ACHN (cell line): ENCODE measurements around the gene CEACAM16.
"Not testable (repeated sequence)": the region's sequence is repeated elsewhere in the genome, so short reads cannot be mapped to it uniquely, and the experiment has no call there.

Experiments used
- DNase-seq: peaks from one replicate; pipeline ENCODE4 v3.0.0-alpha.2; 2015
- in situ Hi-C: cut with HindIII; loops from 2 replicates; pipeline ENCODE4 v1.10.0; 2017; ENCODE audit warnings: low sequenced_read_pairs, low pct_ligation_motif_present, low pct_unique_long_range_greater_than_20kb

Gene CEACAM16

DNA sequence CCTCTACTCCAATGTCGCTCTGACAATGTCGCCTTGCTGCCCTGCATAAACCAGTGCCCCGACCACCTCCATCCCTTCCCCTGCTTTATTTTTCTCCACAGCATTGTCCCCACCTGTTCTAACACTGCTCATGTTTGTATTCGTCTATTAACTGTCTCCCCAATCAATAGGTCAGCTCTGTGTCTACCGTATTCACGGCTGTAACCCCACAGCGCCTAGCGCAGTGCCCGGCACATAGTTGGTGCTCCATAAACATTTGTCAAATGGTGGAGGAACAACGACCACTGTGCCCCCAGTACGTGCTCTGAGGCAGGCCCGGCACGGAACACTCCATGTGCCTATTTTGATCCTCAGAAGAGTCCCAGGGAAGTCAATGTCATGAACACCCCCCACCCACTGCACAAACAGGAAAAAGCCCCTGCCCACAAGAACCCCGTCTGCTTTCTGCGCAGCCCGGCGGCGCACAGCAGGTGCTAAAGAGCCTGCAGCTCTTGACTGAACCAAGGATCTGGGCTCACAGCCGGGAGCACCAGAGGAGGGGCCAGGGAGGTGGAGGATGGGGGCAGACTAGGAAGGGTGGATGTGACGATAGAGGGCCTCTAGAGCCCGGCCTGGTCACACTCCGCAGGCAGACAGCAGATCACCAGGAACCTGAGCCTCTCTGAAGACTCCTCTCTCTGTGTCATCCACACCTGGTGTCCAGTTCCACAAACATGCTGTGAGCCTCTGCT is 1.8 kb upstream of the CEACAM16 start:
- in situ Hi-C loops, result no loop called here
- no peak for DNase-seq

DNA sequence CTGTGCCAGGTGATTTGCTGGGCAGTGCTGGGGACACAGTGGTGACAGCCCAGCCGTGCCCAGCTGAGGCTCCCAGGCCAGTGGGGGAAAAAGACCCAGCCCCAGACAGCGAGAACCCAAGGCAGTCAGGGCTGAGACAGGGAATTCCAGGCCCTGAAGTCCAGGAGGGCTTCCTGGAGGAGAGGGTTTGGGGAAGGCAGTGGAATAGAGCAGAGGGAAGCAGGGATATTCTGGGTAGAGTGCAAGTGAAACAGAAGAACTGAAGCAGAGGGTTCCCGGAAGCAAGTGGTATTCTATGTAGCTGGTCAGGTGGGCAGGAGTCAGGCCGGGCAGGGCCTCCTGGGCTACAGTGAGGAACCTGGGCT is 1.3 kb upstream of the CEACAM16 start:
- in situ Hi-C loops, result no loop called here
- DNase-seq, result no peak

DNA sequence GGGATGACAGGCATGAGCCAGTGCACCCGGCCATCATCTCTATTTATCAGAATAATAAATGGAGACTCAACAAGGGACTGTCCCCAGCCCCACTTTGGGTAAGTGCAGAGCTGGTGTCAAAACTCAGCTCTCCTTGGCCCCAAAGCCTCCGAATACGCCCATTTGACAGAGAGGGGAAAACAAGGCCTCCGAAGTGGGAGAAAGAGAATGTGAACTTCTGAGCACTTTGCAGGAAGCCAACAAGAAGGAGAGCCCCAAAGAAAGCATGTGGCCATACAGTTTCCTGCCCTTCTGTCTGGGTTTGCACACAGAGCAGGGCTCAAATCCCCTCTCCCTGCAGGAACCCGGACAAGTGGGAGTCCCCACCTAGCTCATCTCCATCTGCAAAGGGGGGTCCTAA is 1.6 kb downstream of the CEACAM16 start:
- in situ Hi-C loops, result no loop called here
- no peak for DNase-seq

DNA sequence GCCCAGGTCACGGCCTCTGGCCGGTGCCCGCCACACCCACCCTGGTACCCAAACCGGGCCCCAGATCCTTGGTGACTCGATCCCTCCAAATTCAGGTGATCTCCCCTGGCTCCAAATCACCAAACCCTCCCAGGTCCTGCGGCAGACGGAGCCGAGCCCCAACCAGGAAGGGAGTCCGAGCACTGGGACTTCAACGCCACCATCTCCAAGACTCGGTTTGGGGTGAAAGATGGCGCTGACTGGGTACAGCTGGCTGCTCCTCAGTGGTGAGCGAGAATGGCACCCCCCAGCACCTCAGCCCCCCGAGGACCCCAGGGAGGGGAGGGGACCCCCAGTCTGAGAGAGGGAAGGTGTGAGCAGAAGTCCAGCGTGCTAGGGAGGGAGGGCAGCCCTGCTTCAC is 2.3 kb downstream of the CEACAM16 start:
- DNase-seq, result no peak
- in situ Hi-C loops, result no loop called here

DNA sequence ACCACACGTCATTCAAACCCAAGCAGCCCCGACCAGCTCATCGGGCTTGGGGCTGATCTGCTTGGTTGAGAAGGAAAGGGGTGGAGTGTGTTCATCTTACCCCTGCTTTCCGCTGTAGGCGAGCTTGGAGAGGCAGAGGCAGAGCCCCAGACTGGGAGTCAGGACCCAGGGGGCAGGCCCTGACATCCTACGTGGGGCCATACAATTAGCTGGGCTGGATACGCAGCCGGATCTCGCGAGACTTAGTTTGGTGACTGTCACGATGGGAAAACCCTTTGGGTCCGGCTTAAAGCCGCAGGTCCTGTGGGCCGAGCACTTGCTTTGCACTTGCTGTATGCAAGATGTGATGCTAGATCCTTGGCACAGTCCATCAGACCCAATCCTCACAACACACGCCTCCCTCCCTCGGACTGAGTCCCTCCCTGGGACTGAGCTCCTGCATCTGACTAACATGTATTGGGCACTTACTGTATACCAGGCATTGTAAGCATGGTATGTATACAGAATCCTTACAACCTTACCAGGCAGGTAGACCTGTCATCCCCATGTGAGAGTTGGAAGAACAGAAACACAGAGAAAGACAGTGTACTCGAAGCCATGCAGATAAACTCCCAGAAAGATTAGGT is 3.7 kb downstream of the CEACAM16 start:
- in situ Hi-C loops, result no loop called here

DNA sequence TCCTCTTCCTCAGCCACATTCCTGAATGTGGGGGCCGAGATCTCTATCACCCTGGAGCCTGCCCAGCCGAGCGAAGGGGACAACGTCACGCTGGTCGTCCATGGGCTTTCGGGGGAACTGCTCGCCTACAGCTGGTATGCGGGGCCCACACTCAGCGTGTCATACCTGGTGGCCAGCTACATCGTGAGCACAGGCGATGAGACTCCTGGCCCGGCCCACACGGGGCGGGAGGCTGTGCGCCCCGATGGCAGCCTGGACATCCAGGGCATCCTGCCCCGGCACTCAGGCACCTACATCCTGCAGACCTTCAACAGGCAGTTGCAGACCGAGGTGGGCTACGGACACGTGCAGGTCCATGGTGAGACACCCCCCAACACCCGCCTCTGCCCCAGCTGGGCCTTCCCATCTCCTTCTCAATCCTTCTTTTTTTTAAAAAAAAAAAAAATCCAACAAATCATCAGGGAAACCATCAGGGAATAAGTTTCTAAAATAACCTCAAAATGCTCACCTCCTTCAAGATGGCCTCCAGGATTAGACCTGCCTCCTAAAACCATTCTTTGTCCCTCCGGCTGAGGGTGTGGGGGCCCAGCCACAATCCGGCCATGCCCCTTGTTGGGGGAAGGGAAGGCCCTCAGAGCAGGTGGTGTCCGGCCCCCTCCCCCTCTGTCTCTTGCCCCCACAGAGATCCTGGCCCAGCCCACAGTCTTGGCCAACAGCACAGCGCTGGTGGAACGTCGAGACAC is 4.6 kb downstream of the CEACAM16 start:
- in situ Hi-C loops, result no loop called here
- no peak for DNase-seq

More for the DNA sequence above, 3.7 kb downstream of the CEACAM16 start:
- DNase-seq, result no peak

DNA sequence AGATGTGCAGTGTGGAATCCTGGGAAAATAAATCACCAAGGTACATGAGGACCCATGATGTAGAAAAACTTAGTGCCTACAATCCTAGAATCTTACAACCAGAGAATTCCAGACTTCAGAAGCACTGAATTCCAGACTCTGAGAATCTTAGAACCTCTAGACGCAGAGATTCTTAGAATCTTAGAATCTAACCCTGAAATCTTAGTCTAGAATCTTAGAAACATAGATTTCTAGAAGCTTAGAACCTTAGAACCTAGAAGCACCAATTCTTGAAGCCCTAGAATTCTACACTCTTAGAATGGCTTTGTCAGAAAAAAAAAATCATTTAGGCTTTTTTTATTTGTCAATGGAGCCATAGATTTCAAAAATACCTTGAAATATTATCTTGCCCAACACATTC is 6.0 kb downstream of the CEACAM16 start:
- in situ Hi-C loops, result no loop called here
- DNase-seq, result no peak

DNA sequence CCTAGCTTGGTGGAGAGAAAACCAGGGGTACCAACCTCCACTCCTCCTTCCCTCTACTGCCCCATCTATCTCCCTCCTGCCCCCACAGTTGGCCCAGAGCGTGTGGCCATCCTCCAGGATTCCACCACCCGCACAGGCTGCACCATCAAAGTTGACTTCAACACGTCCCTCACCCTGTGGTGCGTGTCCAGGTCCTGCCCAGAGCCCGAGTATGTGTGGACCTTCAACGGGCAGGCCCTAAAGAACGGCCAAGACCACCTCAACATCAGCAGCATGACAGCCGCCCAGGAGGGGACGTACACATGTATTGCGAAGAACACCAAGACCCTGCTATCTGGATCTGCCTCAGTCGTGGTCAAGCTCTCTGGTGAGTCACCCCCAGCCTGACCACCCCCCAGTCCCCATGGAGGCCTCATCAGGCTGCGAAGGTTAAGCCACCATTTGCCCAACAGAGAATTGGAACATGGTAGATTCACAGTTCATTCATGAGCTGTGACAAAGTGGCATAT is 6.6 kb downstream of the CEACAM16 start:
- in situ Hi-C loops, result no loop called here
- DNase-seq, result no peak

DNA sequence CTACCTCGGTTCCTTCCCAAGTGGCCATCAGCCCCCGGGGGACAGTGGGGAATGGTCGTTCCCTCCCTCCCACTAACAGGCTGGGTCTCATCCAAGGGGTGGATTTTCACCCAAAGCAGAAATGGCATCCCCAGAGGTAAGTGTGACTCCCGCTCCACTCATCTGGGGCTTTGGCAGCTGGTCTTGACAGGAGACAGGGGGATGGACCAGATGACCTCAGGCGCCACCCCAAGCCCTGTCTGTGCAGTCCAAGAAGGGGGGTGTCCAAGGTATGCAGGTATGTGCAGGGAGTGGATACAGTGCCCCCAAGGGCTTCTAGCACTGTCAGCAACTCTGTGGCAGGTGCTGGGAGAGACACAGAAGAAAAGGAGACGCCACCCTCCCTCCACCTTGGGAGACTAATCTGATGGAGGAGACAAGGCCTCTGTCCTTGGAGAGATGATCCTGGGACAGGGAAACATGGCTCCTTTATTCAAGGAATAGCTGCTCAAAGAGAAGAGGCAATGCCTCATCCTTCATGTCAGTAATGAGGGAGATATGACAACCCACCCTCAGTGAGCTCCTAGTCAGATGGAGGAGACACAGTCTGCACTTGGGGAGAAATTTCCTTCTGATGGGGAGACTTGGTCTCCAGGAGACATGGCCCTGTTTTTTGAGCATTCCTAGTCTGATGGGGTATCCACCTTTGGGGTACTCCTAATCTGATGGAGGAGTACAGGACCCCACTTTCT is 7.7 kb downstream of the CEACAM16 start:
- in situ Hi-C loops, result no loop called here
- DNase-seq, result no peak

DNA sequence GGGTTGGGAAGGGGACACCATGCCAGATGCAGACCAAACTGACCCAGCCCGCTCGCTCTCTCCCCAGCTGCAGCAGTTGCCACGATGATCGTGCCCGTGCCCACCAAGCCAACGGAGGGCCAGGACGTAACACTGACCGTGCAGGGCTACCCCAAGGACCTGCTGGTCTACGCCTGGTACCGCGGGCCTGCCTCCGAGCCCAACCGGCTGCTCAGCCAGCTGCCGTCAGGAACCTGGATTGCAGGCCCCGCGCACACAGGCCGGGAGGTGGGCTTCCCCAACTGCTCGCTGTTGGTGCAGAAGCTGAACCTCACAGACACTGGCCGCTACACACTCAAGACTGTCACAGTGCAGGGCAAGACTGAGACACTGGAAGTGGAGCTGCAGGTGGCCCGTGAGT is 8.8 kb downstream of the CEACAM16 start:
- no peak for DNase-seq
- in situ Hi-C loops, result no loop called here

DNA sequence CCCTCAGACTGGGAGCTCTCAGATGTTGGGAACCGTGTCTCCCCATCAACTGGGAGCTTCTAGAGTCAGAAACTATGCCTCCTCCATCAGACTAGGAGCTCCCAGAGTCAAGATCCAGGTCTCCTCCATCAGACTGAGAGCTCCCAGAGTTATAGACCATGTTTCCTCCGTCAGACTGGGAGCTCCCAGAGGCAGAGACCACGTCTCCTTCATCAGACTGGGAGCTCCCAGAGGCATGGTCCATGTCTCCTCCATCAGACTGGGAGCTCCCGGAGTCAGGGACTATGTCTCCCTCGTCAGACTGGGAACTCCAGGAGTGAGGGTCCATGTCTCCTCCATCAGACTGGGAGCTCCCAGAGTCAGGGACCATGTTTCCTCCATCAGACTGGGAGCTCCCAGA is 10.0 kb downstream of the CEACAM16 start:
- in situ Hi-C loops, result no loop called here
- no peak for DNase-seq

DNA sequence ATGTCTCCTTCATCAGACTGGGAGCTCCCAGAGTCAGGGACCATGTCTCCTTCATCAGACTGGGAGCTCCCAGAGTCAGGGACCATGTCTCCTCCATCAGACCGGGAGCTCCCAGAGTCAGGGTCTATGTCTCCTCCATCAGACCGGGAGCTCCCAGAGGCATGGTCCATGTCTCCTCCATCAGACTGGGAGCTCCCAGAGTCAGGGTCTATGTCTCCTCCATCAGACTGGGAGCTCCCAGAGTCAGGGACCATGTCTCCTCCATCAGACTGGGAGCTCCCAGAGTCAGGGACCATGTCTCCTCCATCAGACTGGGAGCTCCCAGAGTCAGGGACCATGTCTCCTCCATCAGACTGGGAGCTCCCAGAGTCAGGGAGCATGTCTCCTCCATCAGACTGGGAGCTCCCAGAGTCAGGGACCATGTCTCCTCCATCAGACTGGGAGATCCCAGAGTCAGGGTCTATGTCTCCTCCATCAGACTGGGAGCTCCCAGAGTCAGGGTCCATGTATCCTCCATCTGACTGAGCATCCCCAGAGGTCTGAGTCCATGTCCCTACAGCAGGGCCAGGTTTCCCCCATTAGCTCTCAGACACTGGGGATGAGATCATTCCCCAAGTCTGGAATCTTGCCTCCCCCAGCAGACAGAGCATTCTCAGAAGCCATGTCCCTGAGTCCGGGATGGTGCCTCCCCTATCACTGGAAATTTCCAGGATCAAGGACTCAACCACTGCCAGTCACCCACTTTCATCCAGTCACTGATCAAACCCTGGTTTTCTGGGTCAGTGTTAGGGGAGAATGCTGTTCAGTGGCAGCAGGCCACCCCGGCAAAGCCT is 10.7 kb downstream of the CEACAM16 start:
- DNase-seq, in situ Hi-C loops: not testable (repeated sequence)

DNA sequence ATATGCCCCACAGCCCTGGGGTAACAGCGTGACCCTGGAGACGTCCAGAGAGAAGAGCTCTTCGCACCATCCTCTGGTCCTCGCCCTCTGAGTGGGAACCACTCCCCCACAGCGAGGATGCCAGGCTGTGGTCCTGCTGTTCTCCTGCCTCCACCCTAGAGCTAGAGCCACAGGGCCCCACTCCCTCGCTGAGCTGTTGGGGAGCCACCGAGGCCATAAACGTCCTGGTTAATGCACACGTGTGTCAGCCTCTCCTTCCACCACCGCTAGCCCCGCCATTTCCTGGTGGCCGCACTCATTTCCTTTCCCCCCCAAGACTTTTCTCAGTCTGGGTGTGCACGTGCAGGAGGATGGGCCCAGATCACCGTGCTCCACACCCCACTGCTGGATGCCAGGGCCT is 11.5 kb downstream of the CEACAM16 start:
- no peak for DNase-seq
- in situ Hi-C loops, result no loop called here

DNA sequence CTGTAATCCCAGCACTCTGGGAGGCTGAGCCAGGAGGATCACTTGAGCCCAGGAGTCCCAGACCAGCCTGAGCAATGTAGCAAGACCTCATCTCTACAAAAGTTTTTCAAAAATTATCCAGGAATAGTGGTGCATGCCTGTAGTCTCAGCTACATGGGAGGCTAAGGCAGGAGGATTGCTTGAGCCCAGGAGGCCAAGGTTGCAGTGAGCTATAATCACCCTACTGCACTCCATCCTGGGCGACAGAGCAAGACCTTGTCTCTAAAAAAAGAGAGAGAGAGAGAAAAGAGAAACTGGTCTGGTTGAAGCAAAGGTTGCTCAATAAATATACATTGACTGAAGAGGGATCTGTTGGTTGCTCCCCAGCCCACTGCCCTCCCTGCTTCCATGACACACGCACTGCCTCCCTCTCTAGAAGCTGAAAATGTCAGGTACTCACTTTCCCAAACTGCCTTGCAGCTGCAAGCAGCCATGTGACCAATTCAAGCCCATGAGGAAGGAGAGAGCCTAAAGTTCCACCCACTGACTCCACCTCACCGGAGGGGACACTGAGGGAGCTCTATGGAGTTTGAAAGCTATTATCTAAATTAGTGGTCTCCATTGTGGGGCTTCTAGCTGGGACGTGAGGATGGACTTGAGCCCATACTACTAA is 14.0 kb downstream of the CEACAM16 start:
- in situ Hi-C loops, result no loop called here
- no peak for DNase-seq

DNA sequence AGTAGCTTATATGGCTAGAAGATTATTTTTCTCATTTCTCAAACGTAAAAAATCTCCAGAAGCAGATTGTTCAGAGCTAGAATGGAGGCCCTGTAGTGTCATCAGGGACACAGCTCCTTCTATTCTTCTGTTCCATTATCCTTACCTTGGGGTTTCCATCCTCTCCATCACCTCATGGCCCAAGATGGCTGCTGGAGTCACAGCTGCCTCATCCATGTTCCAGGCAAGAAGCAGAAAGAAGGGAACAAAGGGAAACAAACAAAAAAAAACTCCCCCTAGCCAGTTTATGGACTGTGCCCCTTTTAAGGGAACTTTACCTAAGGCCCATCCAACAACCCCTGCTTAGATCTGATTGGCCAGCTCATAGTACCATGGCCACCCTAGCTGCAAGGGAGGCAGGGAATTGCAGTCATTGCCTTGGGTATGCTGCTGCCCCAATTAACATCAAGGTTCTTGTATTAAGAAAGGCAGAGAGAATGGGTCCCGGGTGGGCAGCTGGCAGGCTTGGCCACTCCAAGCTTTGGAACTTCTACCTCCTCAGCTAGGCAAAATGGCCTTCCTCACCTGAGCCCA is 15.7 kb downstream of the CEACAM16 start:
- DNase-seq, result no peak
- in situ Hi-C loops, result no loop called here

DNA sequence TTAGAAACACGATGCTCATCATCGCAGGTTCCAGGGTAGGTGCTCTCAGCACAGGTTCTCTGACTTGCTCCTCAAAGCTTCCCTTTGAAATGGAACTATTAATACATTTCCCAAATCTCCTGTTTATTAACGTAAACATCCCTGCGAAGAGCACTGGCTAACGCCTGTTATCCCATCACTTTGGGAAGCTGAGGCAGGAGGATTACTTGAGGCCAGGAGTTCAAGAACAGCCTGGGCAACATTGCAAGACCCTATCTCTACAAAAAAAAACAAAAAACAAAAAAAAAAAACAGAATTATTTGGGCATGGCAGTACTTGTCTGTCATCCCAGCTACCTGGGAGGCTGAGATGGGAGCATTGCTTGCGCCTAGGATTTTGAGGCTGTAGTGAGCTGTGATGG is 18.7 kb downstream of the CEACAM16 start:
- in situ Hi-C loops, result no loop called here
- DNase-seq, result no peak

DNA sequence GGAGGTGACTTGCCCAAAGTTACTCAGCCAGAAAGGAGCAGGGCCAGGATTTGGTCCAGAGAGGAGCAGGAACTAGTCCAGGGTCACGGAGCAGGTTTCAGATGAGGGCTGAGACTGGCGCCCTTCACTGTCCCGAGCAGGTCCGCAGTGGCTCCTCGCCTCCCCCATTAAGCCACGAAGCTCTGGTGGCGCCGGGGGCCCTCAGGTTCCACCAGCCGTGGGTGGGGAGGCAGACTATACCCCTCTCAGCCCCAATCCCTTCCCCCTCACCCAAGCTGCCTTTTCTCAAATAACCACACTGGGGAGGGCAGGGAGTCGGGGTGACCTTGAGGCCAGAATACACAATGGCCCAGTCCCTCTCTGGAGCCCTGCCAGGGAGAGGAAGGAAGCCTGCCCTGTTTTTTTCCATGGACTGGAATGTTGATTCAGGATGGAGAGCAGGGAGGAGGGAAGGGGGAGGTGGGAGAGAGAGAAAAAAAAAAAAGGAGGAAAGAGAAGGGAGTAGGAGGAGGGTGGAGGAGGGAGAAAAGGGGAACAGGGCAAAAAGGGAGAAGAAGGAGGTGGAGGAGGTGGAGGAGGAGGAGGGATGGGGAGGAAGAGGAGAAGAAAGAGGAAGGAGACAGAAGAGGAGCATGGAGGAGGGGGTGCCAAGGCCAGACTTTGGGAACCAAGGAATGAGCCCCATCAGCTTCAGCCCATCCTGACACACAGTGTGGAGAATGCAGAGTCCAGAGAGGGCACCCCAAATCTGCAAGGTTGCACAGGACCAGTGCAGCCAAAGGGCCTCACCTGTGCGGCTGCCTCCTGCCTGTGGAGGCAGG is 19.7 kb downstream of the CEACAM16 start:
- peak; percentile 29 for DNase-seq
- in situ Hi-C loops, result no loop called here
